ENCODE data around the gene GABRP.
"Not testable (repeated sequence)": the region's sequence is repeated elsewhere in the genome, so short reads cannot be mapped to it uniquely, and the experiment has no call there.

Gene GABRP

DNA sequence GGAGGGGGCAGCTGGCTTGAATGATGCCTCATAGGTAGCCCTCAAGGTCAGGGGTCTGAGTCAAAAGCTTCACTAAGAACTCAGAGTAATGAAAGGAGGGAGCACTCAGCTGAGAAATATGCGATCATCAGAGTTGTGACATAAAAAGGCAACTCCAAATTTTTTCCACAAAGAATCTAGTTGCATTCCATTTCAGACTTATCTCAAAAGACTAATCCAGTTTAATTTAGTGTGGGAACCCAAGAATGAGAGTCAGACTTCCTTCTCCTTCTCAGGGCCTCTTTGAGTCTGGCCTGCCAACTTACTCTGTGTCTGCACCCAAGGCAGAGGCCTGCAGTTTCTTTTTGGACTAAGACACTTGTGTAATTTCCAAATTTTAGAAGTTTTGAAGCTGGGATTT lies 34.7 kb downstream of the GABRP start:
- H3K9me3 ChIP-seq (ENCODE audit: control insufficient read depth, low read length) = no peaks in the 10 kb centered on the region
- no peaks in the 10 kb centered on the region for H3K36me3 ChIP-seq (ENCODE audit: control insufficient read depth, insufficient read depth, low read length)
- no peak overlapping the region for H3K4me3 ChIP-seq (ENCODE audit: insufficient read depth, low read depth, low read length, poor library complexity, severe bottlenecking)
- H3K27me3 ChIP-seq (replicated peaks; ENCODE audit: control insufficient read depth, insufficient read depth, low read length, poor library complexity, severe bottlenecking) = no peaks in the 10 kb centered on the region
- H3K27ac ChIP-seq (ENCODE audit: insufficient read depth, low read length, poor library complexity, severe bottlenecking) = no peak overlapping the region
- no peaks in the 10 kb centered on the region for H3K4me1 ChIP-seq (ENCODE audit: control insufficient read depth, insufficient read depth, low read length, poor library complexity, severe bottlenecking)
- no peak for DNase-seq

DNA sequence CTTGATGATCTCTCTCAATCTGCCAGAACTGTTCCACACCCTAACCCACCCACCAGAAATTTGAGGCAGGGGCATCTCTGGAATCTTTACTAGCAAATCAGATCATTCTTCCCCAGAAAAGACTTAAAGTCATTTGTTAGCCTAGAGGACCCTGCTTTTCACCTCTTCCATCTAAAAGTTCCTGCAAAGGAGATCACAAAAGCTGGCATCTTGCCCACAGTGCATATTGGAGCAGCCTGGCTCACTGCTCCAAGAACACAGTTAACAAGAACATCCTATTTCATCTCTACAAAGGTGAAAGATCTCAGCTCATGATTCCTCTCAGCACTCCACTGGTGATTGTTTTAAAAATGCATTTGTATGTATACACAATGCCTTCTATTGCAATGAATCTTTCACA lies 36.3 kb downstream of the GABRP start:
- Histone ChIP-seq H3K27me3 (replicated peaks; ENCODE audit: control insufficient read depth, insufficient read depth, low read length, poor library complexity, severe bottlenecking) (no peaks in the 10 kb centered on the region), H3K4me1 (ENCODE audit: control insufficient read depth, insufficient read depth, low read length, poor library complexity, severe bottlenecking) (no peaks in the 10 kb centered on the region), H3K4me3 (ENCODE audit: insufficient read depth, low read depth, low read length, poor library complexity, severe bottlenecking) (no peak overlapping the region), H3K27ac (ENCODE audit: insufficient read depth, low read length, poor library complexity, severe bottlenecking) (no peak overlapping the region), H3K36me3 (ENCODE audit: control insufficient read depth, insufficient read depth, low read length) (no peaks in the 10 kb centered on the region), H3K9me3 (ENCODE audit: control insufficient read depth, low read length) (no peaks in the 10 kb centered on the region)
- DNase-seq = no peak

DNA sequence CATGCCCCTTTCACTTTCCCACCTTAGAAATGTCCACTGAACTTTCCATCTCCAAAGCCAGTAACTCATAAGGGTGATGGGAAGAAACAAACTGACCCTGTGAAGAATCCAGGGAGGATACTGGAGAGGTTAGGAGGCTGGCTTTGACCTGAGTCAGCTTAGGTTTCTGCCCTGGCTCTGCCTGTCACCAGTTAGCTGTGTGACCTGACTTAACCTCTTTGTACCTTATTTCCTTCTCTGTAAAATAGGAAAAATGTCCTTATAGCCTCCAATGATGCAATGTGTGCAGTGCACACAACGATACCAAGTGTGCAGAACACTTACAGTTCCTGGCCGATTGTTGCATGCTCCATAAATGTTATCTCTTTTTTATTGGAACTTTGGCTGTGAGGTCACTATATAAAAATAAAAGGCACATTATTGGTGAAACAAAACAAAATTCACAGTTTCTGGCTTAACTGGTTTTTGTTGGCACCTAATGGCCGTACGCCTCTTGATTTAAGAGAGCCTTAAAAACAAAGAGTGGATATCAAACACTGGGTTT lies 37.8 kb downstream of the GABRP start:
- no peak overlapping the region for H3K27ac ChIP-seq (ENCODE audit: insufficient read depth, low read length, poor library complexity, severe bottlenecking)
- no peaks in the 10 kb centered on the region for H3K27me3 ChIP-seq (replicated peaks; ENCODE audit: control insufficient read depth, insufficient read depth, low read length, poor library complexity, severe bottlenecking)
- H3K4me1 ChIP-seq (ENCODE audit: control insufficient read depth, insufficient read depth, low read length, poor library complexity, severe bottlenecking) = no peaks in the 10 kb centered on the region

DNA sequence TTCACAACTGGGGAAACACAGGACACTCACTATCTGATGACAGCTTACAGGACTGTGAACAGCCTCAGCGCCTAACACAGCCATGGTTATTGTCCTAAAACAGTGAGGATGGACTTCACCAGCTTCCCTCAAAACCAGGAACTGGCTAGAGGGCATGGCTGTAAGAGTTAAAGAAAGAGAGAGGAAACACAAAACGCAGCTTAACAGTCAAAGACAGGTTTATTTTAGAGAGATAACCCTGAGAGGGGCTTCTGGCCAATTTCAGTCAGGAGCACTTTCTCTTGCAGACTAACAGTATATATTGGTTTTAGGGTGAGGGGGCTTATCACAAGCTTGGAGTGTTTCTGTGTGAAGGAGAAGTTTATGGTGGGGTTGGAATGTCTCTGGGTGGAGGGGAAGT lies 42.6 kb downstream of the GABRP start:
- Histone ChIP-seq H3K27me3 (replicated peaks; ENCODE audit: control insufficient read depth, insufficient read depth, low read length, poor library complexity, severe bottlenecking) (no peaks in the 10 kb centered on the region), H3K27ac (ENCODE audit: insufficient read depth, low read length, poor library complexity, severe bottlenecking) (no peak overlapping the region), H3K4me1 (ENCODE audit: control insufficient read depth, insufficient read depth, low read length, poor library complexity, severe bottlenecking) (no peaks in the 10 kb centered on the region), H3K9me3 (ENCODE audit: control insufficient read depth, low read length) (no peaks in the 10 kb centered on the region), H3K4me3 (ENCODE audit: insufficient read depth, low read depth, low read length, poor library complexity, severe bottlenecking) (no peak overlapping the region), H3K36me3 (ENCODE audit: control insufficient read depth, insufficient read depth, low read length) (no peaks in the 10 kb centered on the region)
- DNase-seq = no peak

More for the DNA sequence above, 37.8 kb downstream of the GABRP start:
- Histone ChIP-seq H3K9me3 (ENCODE audit: control insufficient read depth, low read length) (no peaks in the 10 kb centered on the region), H3K4me3 (ENCODE audit: insufficient read depth, low read depth, low read length, poor library complexity, severe bottlenecking) (no peak overlapping the region), H3K36me3 (ENCODE audit: control insufficient read depth, insufficient read depth, low read length) (no peaks in the 10 kb centered on the region)
- DNase-seq = no peak

DNA sequence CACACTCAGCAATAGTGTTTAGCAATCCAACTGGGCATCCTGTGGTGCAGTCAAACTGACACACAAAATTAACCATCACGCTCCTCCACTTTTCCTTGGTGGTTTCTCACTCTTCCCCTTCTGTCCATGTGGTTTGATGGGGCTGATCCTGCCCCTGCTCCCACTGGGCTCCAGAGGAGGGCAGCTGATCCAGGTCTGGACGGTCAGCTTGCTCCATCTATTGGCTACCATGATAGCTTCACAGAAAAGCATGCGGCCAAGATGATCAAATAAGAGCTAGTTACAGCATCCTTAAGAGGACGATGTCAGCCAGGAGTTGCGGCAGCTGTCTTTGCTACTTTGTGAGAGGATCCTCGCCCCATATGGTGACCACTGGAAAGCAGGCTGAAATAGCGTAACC lies 48.7 kb downstream of the GABRP start:
- Histone ChIP-seq H3K9me3 (ENCODE audit: control insufficient read depth, low read length) (no peaks in the 10 kb centered on the region), H3K4me1 (ENCODE audit: control insufficient read depth, insufficient read depth, low read length, poor library complexity, severe bottlenecking) (no peaks in the 10 kb centered on the region), H3K4me3 (ENCODE audit: insufficient read depth, low read depth, low read length, poor library complexity, severe bottlenecking) (no peak overlapping the region), H3K27ac (ENCODE audit: insufficient read depth, low read length, poor library complexity, severe bottlenecking) (no peak overlapping the region), H3K36me3 (ENCODE audit: control insufficient read depth, insufficient read depth, low read length) (no peaks in the 10 kb centered on the region), H3K27me3 (replicated peaks; ENCODE audit: control insufficient read depth, insufficient read depth, low read length, poor library complexity, severe bottlenecking) (no peaks in the 10 kb centered on the region)
- no peak for DNase-seq

DNA sequence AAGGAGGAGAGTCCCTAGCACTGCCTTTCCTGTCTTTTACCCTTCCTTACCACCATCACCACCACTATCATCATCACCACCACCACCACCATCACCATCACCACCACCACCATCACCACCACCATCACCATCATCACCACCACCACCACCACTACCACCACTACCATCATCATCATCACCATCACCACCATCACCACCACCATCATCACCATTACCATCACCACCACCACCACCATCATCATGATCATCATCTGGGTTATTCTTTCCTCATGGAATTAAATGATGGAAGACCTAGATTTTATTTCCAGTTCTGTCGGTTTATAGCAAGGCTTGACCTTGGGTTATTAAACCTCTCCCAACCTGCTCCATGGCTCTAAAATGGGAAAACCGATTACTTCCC lies 50.5 kb downstream of the GABRP start:
- not testable (repeated sequence) for H3K27ac ChIP-seq (ENCODE audit: insufficient read depth, low read length, poor library complexity, severe bottlenecking); H3K4me3 ChIP-seq (ENCODE audit: insufficient read depth, low read depth, low read length, poor library complexity, severe bottlenecking); H3K4me1 ChIP-seq (ENCODE audit: control insufficient read depth, insufficient read depth, low read length, poor library complexity, severe bottlenecking); DNase-seq; H3K9me3 ChIP-seq (ENCODE audit: control insufficient read depth, low read length); H3K27me3 ChIP-seq (replicated peaks; ENCODE audit: control insufficient read depth, insufficient read depth, low read length, poor library complexity, severe bottlenecking); H3K36me3 ChIP-seq (ENCODE audit: control insufficient read depth, insufficient read depth, low read length)

DNA sequence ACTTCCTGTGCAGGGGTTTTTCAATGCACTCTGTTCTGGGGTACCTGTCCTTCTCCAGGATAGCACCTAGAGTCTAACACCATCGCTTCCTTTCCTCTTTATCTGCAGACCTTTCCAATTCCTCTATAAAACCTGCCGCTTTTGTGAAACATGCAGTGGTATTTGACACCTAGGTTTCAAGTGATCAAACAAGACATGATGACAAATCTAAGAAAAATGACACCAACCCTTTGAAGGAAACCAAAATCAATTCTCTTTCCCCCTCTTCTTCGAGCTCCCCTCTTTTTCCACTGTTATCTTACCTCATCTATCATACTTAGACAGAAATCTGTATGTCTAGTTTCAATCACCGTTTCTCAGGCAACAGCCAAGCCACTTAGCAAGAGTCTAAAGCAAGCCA lies 52.7 kb downstream of the GABRP start:
- Histone ChIP-seq H3K36me3 (ENCODE audit: control insufficient read depth, insufficient read depth, low read length) (no peaks in the 10 kb centered on the region), H3K27ac (ENCODE audit: insufficient read depth, low read length, poor library complexity, severe bottlenecking) (no peak overlapping the region), H3K4me3 (ENCODE audit: insufficient read depth, low read depth, low read length, poor library complexity, severe bottlenecking) (no peak overlapping the region), H3K27me3 (replicated peaks; ENCODE audit: control insufficient read depth, insufficient read depth, low read length, poor library complexity, severe bottlenecking) (no peaks in the 10 kb centered on the region), H3K9me3 (ENCODE audit: control insufficient read depth, low read length) (no peaks in the 10 kb centered on the region), H3K4me1 (ENCODE audit: control insufficient read depth, insufficient read depth, low read length, poor library complexity, severe bottlenecking) (no peaks in the 10 kb centered on the region)
- DNase-seq = no peak

DNA sequence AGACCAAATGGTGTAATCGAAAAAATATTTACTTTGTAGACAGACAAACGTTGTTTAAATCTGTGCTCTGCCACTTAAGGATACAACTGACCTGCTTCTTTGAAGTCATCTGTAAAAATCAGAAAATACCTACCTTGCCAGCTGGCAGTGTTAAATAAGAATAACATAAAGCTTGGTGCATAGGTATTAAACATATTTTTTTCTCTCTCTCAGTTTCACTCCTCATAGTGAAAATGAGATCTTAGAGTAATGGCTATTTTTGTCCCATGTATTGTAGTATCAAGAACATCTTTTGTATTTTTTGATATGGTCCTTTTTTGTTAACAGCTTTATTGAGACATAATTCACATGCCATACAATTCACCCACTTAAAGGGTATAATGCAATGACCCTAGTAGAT lies 60.3 kb downstream of the GABRP start:
- Histone ChIP-seq H3K36me3 (ENCODE audit: control insufficient read depth, insufficient read depth, low read length) (no peaks in the 10 kb centered on the region), H3K4me3 (ENCODE audit: insufficient read depth, low read depth, low read length, poor library complexity, severe bottlenecking) (no peak overlapping the region), H3K27ac (ENCODE audit: insufficient read depth, low read length, poor library complexity, severe bottlenecking) (no peak overlapping the region), H3K27me3 (replicated peaks; ENCODE audit: control insufficient read depth, insufficient read depth, low read length, poor library complexity, severe bottlenecking) (no peaks in the 10 kb centered on the region), H3K4me1 (ENCODE audit: control insufficient read depth, insufficient read depth, low read length, poor library complexity, severe bottlenecking) (no peaks in the 10 kb centered on the region), H3K9me3 (ENCODE audit: control insufficient read depth, low read length) (no peaks in the 10 kb centered on the region)
- DNase-seq = no peak

DNA sequence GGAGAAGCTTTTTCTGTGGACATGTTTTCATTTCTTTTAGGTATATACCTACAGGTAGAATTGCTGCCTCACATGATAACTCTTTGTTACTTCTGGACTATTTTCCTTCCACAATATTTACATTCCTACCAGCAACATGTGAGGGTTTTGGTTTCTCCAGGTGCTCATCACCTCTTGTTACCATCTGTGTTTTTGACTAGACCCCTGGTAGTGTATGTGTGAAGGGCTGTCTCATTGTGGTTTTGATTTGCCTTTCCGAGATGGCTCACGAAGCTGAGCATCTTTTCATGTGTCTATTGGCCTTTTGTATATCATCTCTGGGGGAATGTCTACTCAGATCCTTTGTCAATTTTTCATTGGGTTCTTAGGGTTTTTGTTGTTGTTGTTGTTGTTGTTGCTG lies 61.1 kb downstream of the GABRP start:
- Histone ChIP-seq H3K36me3 (ENCODE audit: control insufficient read depth, insufficient read depth, low read length) (no peaks in the 10 kb centered on the region), H3K27ac (ENCODE audit: insufficient read depth, low read length, poor library complexity, severe bottlenecking) (no peak overlapping the region), H3K27me3 (replicated peaks; ENCODE audit: control insufficient read depth, insufficient read depth, low read length, poor library complexity, severe bottlenecking) (no peaks in the 10 kb centered on the region), H3K4me3 (ENCODE audit: insufficient read depth, low read depth, low read length, poor library complexity, severe bottlenecking) (no peak overlapping the region), H3K4me1 (ENCODE audit: control insufficient read depth, insufficient read depth, low read length, poor library complexity, severe bottlenecking) (no peaks in the 10 kb centered on the region), H3K9me3 (ENCODE audit: control insufficient read depth, low read length) (no peaks in the 10 kb centered on the region)
- no peak for DNase-seq

DNA sequence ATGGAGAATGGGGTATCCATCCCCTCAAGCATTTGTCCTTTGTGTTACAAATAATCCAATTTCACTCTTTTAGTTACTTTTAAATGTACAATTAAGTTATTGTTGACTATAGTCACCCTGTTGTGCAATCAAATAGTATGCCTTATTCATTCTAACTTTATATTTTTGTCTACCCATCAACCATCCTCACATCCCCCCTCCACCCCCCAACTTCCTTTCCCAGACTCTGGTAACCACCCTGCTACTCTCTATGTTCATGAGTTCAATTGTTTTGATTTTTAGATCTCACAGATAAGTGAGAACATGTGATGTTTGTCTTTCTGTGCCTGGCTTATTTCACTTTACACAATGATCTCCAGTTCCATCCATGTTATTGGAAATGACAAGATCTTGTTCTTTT lies 62.9 kb downstream of the GABRP start:
- Histone ChIP-seq H3K27me3 (replicated peaks; ENCODE audit: control insufficient read depth, insufficient read depth, low read length, poor library complexity, severe bottlenecking) (no peaks in the 10 kb centered on the region), H3K4me1 (ENCODE audit: control insufficient read depth, insufficient read depth, low read length, poor library complexity, severe bottlenecking) (no peaks in the 10 kb centered on the region), H3K36me3 (ENCODE audit: control insufficient read depth, insufficient read depth, low read length) (no peaks in the 10 kb centered on the region), H3K27ac (ENCODE audit: insufficient read depth, low read length, poor library complexity, severe bottlenecking) (no peak overlapping the region), H3K9me3 (ENCODE audit: control insufficient read depth, low read length) (no peaks in the 10 kb centered on the region), H3K4me3 (ENCODE audit: insufficient read depth, low read depth, low read length, poor library complexity, severe bottlenecking) (no peak overlapping the region)
- no peak for DNase-seq

DNA sequence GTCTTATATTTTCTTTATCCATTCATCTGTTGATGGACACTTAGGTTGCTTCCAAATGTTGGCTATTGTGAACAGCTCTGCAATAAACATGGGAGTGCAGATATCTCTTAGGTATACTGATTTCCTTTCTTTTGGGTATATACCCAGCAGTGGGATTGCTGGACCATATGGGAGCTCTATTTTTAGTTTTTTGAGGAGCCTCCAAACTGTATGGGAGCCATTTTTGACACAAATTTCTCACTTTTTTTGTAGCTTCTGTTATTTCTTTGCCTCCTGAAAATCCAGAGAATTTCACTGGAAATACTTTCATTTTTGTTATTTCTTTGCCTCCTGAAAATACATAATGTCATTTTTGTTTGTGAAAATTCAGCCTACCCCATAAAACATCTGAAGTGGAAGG lies 63.3 kb downstream of the GABRP start:
- no peaks in the 10 kb centered on the region for H3K9me3 ChIP-seq (ENCODE audit: control insufficient read depth, low read length)
- no peaks in the 10 kb centered on the region for H3K4me1 ChIP-seq (ENCODE audit: control insufficient read depth, insufficient read depth, low read length, poor library complexity, severe bottlenecking)
- DNase-seq = no peak
- no peaks in the 10 kb centered on the region for H3K36me3 ChIP-seq (ENCODE audit: control insufficient read depth, insufficient read depth, low read length)
- no peak overlapping the region for H3K27ac ChIP-seq (ENCODE audit: insufficient read depth, low read length, poor library complexity, severe bottlenecking)
- H3K27me3 ChIP-seq (replicated peaks; ENCODE audit: control insufficient read depth, insufficient read depth, low read length, poor library complexity, severe bottlenecking) = no peaks in the 10 kb centered on the region
- H3K4me3 ChIP-seq (ENCODE audit: insufficient read depth, low read depth, low read length, poor library complexity, severe bottlenecking) = no peak overlapping the region
